ENCODE data around the gene RGR.

DNA sequence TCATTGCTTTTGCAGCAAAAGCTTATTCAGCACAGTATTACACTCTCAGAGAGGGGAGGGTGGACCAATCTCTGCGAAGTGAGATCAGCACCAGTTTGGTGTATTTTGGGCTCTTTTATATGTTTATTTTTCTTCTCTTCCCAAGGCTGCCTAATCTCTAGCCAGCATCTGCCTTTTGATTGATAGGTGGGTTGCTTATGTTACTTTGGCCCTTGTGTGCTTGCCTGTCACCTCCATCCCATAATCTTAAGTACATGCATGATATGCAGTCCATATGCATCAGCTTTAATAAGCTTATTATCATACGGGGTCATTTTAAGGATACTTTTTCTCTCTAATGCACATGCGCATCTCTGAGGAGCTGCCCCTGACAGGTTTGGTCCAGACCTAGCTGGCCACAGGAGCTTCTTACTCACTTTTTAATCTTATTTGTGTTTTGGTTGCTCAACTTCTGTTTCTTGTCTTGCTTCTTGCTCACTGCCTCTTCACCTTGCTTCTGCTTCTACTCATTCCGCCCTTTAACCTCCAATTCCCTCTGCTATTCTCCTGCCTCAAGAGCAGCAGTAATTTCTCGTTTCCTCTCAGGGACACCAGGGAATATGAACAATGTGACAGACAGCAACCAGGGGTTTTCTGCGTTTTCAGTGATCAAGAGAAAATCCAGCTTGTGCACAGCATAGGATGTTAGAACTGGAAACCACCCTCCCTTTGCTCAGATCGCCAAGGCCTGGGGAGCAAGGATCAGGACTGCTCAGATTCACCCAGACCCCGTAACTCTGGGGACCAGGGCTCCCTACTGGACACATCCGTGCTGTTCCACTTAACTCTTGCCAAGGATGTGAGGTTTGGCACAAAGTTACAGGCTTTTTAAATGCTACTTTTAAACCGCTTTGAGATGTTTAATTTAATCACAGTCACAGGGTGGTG is 10.0 kb downstream of the RGR start:
- TF ChIP-seq, protein P1, sequence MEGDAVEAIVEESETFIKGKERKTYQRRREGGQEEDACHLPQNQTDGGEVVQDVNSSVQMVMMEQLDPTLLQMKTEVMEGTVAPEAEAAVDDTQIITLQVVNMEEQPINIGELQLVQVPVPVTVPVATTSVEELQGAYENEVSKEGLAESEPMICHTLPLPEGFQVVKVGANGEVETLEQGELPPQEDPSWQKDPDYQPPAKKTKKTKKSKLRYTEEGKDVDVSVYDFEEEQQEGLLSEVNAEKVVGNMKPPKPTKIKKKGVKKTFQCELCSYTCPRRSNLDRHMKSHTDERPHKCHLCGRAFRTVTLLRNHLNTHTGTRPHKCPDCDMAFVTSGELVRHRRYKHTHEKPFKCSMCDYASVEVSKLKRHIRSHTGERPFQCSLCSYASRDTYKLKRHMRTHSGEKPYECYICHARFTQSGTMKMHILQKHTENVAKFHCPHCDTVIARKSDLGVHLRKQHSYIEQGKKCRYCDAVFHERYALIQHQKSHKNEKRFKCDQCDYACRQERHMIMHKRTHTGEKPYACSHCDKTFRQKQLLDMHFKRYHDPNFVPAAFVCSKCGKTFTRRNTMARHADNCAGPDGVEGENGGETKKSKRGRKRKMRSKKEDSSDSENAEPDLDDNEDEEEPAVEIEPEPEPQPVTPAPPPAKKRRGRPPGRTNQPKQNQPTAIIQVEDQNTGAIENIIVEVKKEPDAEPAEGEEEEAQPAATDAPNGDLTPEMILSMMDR (IDR thresholded peaks at IDR 0.05) = no peak
- no peak for TF ChIP-seq POLR2A (IDR thresholded peaks at IDR 0.05)

Measured in heart left ventricle (tissue), 13 donors.